MM.1S (cell line): ENCODE measurements around the gene MACROD2.

ENCODE experiments used
- DNase-seq: peaks from one replicate; pipeline ENCODE4 v3.0.0-alpha.2; 2015
- H2AFZ ChIP-seq: fragments of 300-600 bp; sonication (generic); 2 replicates; pipeline ENCODE4 v1.6.0; 2016; ENCODE audit warnings: antibody characterized with exemption, low read length
- H3F3A ChIP-seq: fragments of 300-600 bp; sonication (generic); 2 replicates; pipeline ENCODE4 v1.6.1; 2016; ENCODE audit warnings: mild to moderate bottlenecking, antibody characterized with exemption, low read length, moderate library complexity, mixed read lengths; ENCODE audit not compliant: insufficient read depth
- H3K27ac ChIP-seq: fragments of 300-600 bp; sonication (generic); 2 replicates; pipeline ENCODE4 v1.5.1; 2016; ENCODE audit warnings: mild to moderate bottlenecking, low read length
- H3K27me3 ChIP-seq: fragments of 300-600 bp; sonication (generic); replicated peaks from 2 replicates; pipeline ENCODE4 v1.6.0; 2016; ENCODE audit warnings: low read length; ENCODE audit not compliant: insufficient read depth
- H3K36me3 ChIP-seq: fragments of 300-600 bp; sonication (generic); replicated peaks from 2 replicates; pipeline ENCODE4 v1.6.1; 2016; ENCODE audit warnings: mild to moderate bottlenecking, low read length, mixed read lengths; ENCODE audit not compliant: insufficient read depth
- H3K4me1 ChIP-seq: fragments of 300-600 bp; sonication (generic); 2 replicates; pipeline ENCODE4 v1.6.1; 2016; ENCODE audit warnings: low read length, mixed read lengths
- H3K4me2 ChIP-seq: fragments of 300-600 bp; sonication (generic); 2 replicates; pipeline ENCODE4 v1.6.0; 2016; ENCODE audit warnings: low read depth, low read length
- H3K4me3 ChIP-seq: fragments of 300-600 bp; sonication (generic); 2 replicates; pipeline ENCODE4 v1.5.1; 2016; ENCODE audit warnings: low read length, mixed read lengths
- H3K79me2 ChIP-seq: fragments of 300-600 bp; sonication (generic); 2 replicates; pipeline ENCODE4 v1.6.1; 2016; ENCODE audit warnings: mixed run types, low read length, mixed read lengths
- H3K9ac ChIP-seq: fragments of 300-600 bp; sonication (generic); 2 replicates; pipeline ENCODE4 v1.6.1; 2016; ENCODE audit warnings: low read length, mixed read lengths
- H3K9me2 ChIP-seq: fragments of 300-600 bp; sonication (generic); replicated peaks from 2 replicates; pipeline ENCODE4 v1.6.1; 2016; ENCODE audit warnings: mild to moderate bottlenecking, low read length, mixed read lengths; ENCODE audit not compliant: insufficient read depth
- H3K9me3 ChIP-seq: fragments of 300-600 bp; sonication (generic); replicated peaks from 2 replicates; pipeline ENCODE4 v1.6.1; 2016; ENCODE audit warnings: mild to moderate bottlenecking, low read length, mixed read lengths; ENCODE audit not compliant: insufficient read depth
- H4K20me1 ChIP-seq: fragments of 300-600 bp; sonication (generic); 2 replicates; pipeline ENCODE4 v1.6.1; 2016; ENCODE audit warnings: mild to moderate bottlenecking, low read length, moderate library complexity, mixed read lengths; ENCODE audit not compliant: insufficient read depth
- CTCF ChIP-seq: fragments of 300-600 bp; sonication (generic); IDR thresholded peaks from 2 replicates; pipeline ENCODE4 v1.5.1; 2016; ENCODE audit warnings: antibody characterized with exemption, low read length, mixed read lengths
- EZH2 ChIP-seq: fragments of 300-600 bp; sonication (generic); optimal IDR thresholded peaks from 2 replicates; pipeline ENCODE3; 2017; ENCODE audit warnings: low read depth, mild to moderate bottlenecking, antibody characterized with exemption, low read length, mixed read lengths
- EZH2phosphoT487 ChIP-seq: fragments of 300-600 bp; sonication (generic); IDR thresholded peaks from 2 replicates; pipeline ENCODE4 v1.6.1; 2018; ENCODE audit warnings: antibody characterized with exemption, low read length

Gene MACROD2

GRCh38 chr20:14494355-14494754 is 499.0 kb downstream of the MACROD2 start:
- H3K4me1 ChIP-seq: no peaks in the 10 kb centered on the region
- no peaks in the 10 kb centered on the region for H3K9me3 ChIP-seq
- H3K79me2 ChIP-seq: no peaks in the 10 kb centered on the region
- no peaks in the 10 kb centered on the region for H3K36me3 ChIP-seq
- H3F3A ChIP-seq: no peaks in the 10 kb centered on the region
- no peak overlapping the region for H3K9ac ChIP-seq
- H3K27ac ChIP-seq: no peak overlapping the region
- no peak overlapping the region for H3K4me2 ChIP-seq
- no peaks in the 10 kb centered on the region for H4K20me1 ChIP-seq
- TF ChIP-seq EZH2 (no peak), CTCF (no peak), EZH2phosphoT487 (no peak)
- H3K27me3 ChIP-seq: no peaks in the 10 kb centered on the region
- no peak overlapping the region for H2AFZ ChIP-seq
- no peak overlapping the region for H3K4me3 ChIP-seq
- no peaks in the 10 kb centered on the region for H3K9me2 ChIP-seq
- no peak for DNase-seq

GRCh38 chr20:14495066-14495465 is 499.8 kb downstream of the MACROD2 start:
- H3K9me3 ChIP-seq: no peaks in the 10 kb centered on the region
- H3F3A ChIP-seq: no peaks in the 10 kb centered on the region
- no peaks in the 10 kb centered on the region for H3K79me2 ChIP-seq
- no peak for DNase-seq
- H3K4me1 ChIP-seq: no peaks in the 10 kb centered on the region
- TF ChIP-seq EZH2phosphoT487: no peak
- TF ChIP-seq CTCF: no peak
- TF ChIP-seq EZH2: no peak
- no peak overlapping the region for H3K4me3 ChIP-seq
- no peak overlapping the region for H3K27ac ChIP-seq
- no peaks in the 10 kb centered on the region for H3K27me3 ChIP-seq
- H2AFZ ChIP-seq: no peak overlapping the region
- no peaks in the 10 kb centered on the region for H4K20me1 ChIP-seq
- H3K9me2 ChIP-seq: no peaks in the 10 kb centered on the region
- H3K4me2 ChIP-seq: no peak overlapping the region
- H3K9ac ChIP-seq: no peak overlapping the region
- no peaks in the 10 kb centered on the region for H3K36me3 ChIP-seq

GRCh38 chr20:14497004-14497403 is 501.7 kb downstream of the MACROD2 start:
- no peak for DNase-seq
- no peaks in the 10 kb centered on the region for H3F3A ChIP-seq
- no peaks in the 10 kb centered on the region for H3K4me1 ChIP-seq
- no peaks in the 10 kb centered on the region for H3K9me3 ChIP-seq
- no peak overlapping the region for H3K4me3 ChIP-seq
- no peaks in the 10 kb centered on the region for H3K27me3 ChIP-seq
- H3K36me3 ChIP-seq: no peaks in the 10 kb centered on the region
- no peak overlapping the region for H3K4me2 ChIP-seq
- H2AFZ ChIP-seq: no peak overlapping the region
- no peak overlapping the region for H3K9ac ChIP-seq
- H3K27ac ChIP-seq: no peak overlapping the region
- no peaks in the 10 kb centered on the region for H3K79me2 ChIP-seq
- H4K20me1 ChIP-seq: no peaks in the 10 kb centered on the region
- no peaks in the 10 kb centered on the region for H3K9me2 ChIP-seq
- no peak for TF ChIP-seq CTCF
- TF ChIP-seq EZH2phosphoT487: no peak
- no peak for TF ChIP-seq EZH2
